Measurements from ENCODE around the gene ADIPOR2. TPM values are rescaled to one million over a fixed set of nuclear protein-coding genes. Genes with fewer than 3 reads are reported as not detected.

ADIPOR2 gene
- total RNA-seq, 4 donors from 2014 or later = 40.3 to 47.9 (median 43.4) TPM

DNA sequence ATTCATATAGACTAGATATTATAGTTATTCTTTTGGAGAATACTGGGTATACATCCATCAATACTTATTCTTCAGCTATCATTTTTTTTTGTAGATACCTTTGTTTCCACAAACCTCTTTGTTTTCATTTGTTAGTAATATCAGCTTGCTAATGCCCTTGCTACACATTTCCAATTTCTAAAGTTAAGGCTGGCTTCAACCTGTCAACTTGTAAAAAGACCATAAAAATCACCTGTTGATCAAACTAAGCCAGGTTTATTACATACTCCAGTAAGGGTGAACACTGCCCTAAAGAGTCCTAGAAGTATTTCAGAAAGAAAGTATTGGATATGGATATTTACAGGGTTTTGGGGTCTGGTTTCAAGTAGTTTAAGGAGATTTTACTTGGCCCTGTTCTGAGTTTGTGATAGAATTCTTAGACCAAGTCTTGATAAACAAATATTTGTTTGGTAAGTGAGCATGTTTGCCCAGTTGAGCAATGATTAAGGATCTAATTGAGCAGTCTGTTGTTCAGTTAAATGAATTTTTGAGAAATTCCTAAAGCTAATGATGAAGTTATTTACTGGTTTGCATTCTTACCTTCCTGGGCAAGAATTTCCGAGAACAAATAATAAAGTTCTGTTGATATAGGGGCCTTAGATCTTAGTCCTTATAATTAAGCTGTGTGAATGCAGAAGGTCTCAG is 76.7 kb downstream of the ADIPOR2 start:
- Histone ChIP-seq H3K9me3 (no peaks in the 10 kb centered on the region), H3K4me1 (peaks cover 6% of the 10 kb centered on the region), H3K27ac (no peak overlapping the region), H3K4me3 (no peak overlapping the region), H3K36me3 (no peaks in the 10 kb centered on the region), H3K27me3 (no peaks in the 10 kb centered on the region)
- 91% methylated on average over 1 of the region's 1 CpG for WGBS
- DNase-seq (ENCODE audit: low spot score in 2 of 2) = no peak
- TF ChIP-seq EP300 (IDR thresholded peaks at IDR 0.05) (no peak), POLR2A (IDR thresholded peaks at IDR 0.05) (no peak)

DNA sequence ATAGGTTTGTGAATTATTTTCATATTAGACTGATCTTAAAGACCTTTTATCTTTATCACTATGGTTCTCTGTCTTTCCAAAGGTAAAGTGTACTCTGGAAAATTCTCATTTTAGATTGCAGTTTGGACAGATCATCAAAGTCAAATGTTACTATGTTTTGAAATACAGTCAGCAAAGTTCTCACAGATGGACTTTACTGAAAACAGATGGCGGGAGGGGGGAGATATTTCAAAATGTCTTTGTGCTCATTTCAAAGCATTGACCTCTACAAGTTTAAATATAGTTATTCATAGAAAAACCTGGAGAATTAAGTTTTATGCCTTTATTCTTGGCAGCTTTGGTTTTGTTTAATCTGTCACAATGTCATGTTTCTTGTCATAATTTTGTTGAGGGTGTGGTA is 77.7 kb downstream of the ADIPOR2 start:
- no peak overlapping the region for H3K4me3 ChIP-seq
- H3K9me3 ChIP-seq = no peaks in the 10 kb centered on the region
- H3K27ac ChIP-seq = no peak overlapping the region
- peaks cover 6% of the 10 kb centered on the region for H3K4me1 ChIP-seq
- H3K27me3 ChIP-seq = no peaks in the 10 kb centered on the region
- no peak for DNase-seq (ENCODE audit: low spot score in 2 of 2)
- WGBS = 70% methylated on average over 1 of the region's 1 CpG
- H3K36me3 ChIP-seq = peaks cover 7% of the 10 kb centered on the region
- TF ChIP-seq, protein P1, sequence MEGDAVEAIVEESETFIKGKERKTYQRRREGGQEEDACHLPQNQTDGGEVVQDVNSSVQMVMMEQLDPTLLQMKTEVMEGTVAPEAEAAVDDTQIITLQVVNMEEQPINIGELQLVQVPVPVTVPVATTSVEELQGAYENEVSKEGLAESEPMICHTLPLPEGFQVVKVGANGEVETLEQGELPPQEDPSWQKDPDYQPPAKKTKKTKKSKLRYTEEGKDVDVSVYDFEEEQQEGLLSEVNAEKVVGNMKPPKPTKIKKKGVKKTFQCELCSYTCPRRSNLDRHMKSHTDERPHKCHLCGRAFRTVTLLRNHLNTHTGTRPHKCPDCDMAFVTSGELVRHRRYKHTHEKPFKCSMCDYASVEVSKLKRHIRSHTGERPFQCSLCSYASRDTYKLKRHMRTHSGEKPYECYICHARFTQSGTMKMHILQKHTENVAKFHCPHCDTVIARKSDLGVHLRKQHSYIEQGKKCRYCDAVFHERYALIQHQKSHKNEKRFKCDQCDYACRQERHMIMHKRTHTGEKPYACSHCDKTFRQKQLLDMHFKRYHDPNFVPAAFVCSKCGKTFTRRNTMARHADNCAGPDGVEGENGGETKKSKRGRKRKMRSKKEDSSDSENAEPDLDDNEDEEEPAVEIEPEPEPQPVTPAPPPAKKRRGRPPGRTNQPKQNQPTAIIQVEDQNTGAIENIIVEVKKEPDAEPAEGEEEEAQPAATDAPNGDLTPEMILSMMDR (IDR thresholded peaks at IDR 0.05) = no peak
- TF ChIP-seq POLR2A (IDR thresholded peaks at IDR 0.05) = no peak
- no peak for TF ChIP-seq POLR2AphosphoS5 (IDR thresholded peaks at IDR 0.05)
- no peak for TF ChIP-seq EP300 (IDR thresholded peaks at IDR 0.05)

DNA sequence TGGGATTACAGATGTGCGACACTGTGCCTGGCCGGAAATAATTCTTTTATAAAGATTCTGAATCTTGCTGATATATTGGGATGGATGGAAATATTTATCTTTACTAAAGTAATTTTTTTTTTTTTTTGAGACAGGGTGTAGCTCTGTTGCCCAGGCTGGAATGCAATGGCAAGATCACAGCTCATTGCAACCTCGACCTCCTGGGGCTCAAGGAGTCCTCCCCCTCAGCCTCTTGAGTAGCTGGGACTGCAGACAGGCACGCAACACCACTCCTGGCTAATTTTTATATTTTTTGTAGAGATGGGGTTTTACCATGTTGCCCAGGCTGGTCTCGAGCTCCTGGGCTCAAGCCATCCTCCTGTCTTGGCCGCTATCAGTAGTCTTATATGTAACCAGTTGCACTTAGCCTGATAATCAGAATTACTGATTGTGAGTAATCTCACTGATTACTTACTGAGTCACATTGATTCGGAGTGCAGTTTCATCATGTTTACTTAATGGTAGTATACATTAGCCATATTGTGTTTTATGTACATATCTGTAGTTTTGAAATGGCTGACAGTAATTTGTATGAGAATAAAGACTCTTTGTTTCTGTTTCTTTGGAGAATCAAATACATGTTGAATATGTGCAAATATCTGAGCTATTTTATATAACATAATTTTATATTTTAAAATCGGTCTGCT is 79.1 kb downstream of the ADIPOR2 start:
- 88% methylated on average over 8 of the region's 8 CpGs for WGBS
- DNase-seq (ENCODE audit: low spot score in 2 of 2) = no peak
- no peaks in the 10 kb centered on the region for H3K9me3 ChIP-seq
- TF ChIP-seq EP300 (IDR thresholded peaks at IDR 0.05) = no peak
- TF ChIP-seq POLR2AphosphoS5 (IDR thresholded peaks at IDR 0.05) = no peak
- no peak for TF ChIP-seq POLR2A (IDR thresholded peaks at IDR 0.05)
- TF ChIP-seq, protein P1 (IDR thresholded peaks at IDR 0.05) = no peak
- H3K27me3 ChIP-seq = no peaks in the 10 kb centered on the region
- peaks cover 7% of the 10 kb centered on the region for H3K36me3 ChIP-seq
- no peak overlapping the region for H3K4me3 ChIP-seq
- H3K4me1 ChIP-seq = peaks cover 9% of the 10 kb centered on the region
- H3K27ac ChIP-seq = no peak overlapping the region

DNA sequence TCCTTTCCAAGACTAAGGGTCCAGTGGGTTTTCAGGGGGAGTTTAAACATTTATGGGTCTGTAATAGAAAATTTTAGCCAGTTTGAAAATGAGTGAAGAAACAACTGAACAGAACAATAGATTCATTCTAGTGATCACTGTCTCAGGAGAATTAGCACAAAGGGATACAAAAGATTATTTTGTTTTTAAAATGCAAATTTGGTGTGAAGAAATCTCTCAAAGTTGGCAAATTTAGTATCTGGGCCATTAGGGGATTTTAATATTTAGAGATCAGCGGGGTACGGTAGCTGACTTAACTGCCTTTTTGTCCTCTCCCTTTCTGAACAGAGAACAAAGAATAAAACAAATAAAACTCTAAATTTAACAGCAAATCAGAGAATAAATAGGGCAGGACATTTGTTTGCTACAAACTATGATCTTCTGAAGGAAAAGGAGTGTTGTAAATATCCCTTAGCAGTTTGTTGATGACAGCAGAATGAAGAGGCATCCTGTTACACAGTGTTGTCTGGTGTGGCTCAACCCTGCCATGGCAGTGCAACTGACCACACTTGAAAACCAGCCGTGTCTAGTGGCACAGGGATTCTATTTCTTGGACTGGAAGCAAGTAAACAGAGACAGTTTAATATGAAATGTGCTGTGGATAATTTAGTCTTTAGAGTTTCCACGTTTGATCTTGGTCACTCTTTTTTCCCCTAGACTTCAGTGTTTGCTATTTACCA is 83.2 kb downstream of the ADIPOR2 start:
- no peak for DNase-seq (ENCODE audit: low spot score in 2 of 2)
- Histone ChIP-seq H3K4me3 (no peak overlapping the region), H3K36me3 (peaks cover 7% of the 10 kb centered on the region), H3K4me1 (peaks cover 19% of the 10 kb centered on the region), H3K27me3 (no peaks in the 10 kb centered on the region), H3K27ac (no peak overlapping the region), H3K9me3 (no peaks in the 10 kb centered on the region)
- 65% methylated on average over 4 of the region's 4 CpGs for WGBS
- TF ChIP-seq, protein P1 (IDR thresholded peaks at IDR 0.05) = no peak
- TF ChIP-seq EP300 (IDR thresholded peaks at IDR 0.05) (no peak), POLR2AphosphoS5 (IDR thresholded peaks at IDR 0.05) (no peak), POLR2A (IDR thresholded peaks at IDR 0.05) (no peak)

DNA sequence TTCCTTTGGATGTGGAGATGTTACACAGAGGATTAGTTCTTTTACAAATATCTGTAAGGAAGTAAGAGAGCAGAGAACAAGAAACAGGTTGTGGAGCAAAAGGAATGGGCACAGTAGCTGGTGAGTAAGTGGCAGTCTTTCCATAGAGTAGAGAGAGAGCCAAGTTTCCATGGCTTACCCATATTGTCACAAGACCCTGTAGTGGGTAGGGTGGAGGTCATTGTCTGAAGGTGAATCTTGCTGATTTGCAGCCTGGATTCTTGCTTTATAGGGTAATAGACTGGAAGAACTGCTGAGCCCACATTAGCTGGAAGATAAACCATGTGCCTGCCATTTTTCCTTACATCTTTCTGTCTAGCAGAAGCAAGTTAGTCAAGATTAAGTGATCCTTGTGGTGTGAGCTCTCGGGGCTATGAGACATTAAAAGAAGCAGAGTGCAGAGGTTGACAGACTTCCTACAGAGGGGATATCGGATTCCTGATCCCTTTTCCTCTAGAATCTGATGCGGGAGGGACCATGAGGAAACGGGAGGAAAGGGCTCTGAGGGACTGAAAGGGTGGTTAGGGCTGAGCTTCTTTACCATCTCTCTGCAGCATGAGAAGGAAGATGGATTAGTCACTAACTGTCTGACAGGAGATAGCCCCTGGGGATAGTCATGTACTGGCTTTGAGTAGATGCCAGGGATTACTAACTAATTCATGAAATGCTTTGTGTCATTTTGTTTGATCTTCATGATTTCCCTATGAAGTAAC is 85.5 kb downstream of the ADIPOR2 start:
- Histone ChIP-seq H3K4me3 (no peak overlapping the region), H3K9me3 (no peaks in the 10 kb centered on the region), H3K27me3 (no peaks in the 10 kb centered on the region), H3K36me3 (peaks cover 7% of the 10 kb centered on the region), H3K27ac (no peak overlapping the region), H3K4me1 (peaks cover 27% of the 10 kb centered on the region)
- WGBS = 35% methylated on average over 4 of the region's 4 CpGs
- no peak for TF ChIP-seq POLR2AphosphoS5 (IDR thresholded peaks at IDR 0.05)
- TF ChIP-seq, protein P1 (IDR thresholded peaks at IDR 0.05) = no peak
- no peak for TF ChIP-seq POLR2A (IDR thresholded peaks at IDR 0.05)
- no peak for TF ChIP-seq EP300 (IDR thresholded peaks at IDR 0.05)
- no peak for DNase-seq (ENCODE audit: low spot score in 2 of 2)
